ENCODE data around the gene AGL. TPM values are rescaled to one million over a fixed set of nuclear protein-coding genes. Genes with fewer than 3 reads are reported as not detected.
"Not testable (repeated sequence)": the region's sequence is repeated elsewhere in the genome, so short reads cannot be mapped to it uniquely, and the experiment has no call there.

The AGL gene
- polyA plus RNA-seq, 2 of the 4 experiments (the other 2 are of a cell fraction): 5.5 to 7.4 TPM

DNA sequence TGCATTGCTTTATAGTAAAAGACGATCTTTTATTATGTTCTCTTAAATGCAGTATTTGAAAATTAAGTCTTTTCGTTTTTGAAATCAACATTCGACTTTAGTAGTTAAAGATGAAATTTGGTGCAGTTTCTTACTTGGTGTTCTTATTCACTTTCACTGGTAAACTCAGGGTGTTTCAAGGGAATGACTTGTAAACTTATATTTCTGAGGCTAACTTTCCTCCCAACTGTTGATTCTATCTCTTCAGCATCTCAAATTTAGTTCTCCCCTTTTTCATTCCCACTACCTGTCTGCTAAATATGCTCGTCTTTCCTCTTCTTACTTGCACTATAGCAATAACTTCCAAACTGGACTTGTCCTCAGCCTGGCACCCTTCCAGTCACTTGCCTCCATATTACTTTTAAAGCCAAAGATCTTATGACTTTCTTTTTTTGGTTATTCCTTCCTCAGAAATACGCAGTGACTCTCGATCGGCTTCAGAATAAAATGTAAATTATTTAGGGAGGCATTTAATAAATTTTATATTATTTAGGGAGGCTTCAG is 120.6 kb downstream of the AGL start:
- FAIRE-seq: no peak

DNA sequence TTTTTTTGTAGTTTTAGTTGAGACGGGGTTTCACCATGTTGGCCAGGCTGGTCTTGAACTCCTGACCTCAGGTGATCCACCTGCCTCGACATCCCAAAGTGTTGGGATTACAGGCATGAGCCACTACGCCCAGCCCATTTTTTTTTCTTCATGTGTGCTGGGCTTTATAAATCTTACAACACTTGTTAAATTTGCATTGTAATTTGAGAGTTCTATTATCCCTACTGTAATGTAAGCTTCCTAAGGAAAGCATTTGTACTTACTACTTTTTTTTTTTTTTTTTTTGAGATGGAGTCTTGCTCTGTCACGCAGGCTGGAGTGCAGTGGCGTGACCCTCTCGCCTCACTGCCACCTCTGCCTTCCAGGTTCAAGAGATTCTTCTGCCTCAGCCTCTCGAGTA is 121.9 kb downstream of the AGL start:
- DNase-seq (ENCODE audit: low read depth in 1 of 2, low spot score in 1 of 2); H3K4me2 ChIP-seq; ATAC-seq; FAIRE-seq; H3K27ac ChIP-seq; CTCF ChIA-PET; H3K9me3 ChIP-seq; H3K4me3 ChIP-seq; POLR2A ChIA-PET: not testable (repeated sequence)
- H3K4me1 ChIP-seq: peaks cover 11% of the 10 kb centered on the region; the same call in 1 of the 3 replicates
- WGBS (ENCODE audit: missing lambda C conversion rate): 88% methylated on average over 7 of the region's 7 CpGs

More for the DNA sequence above, 120.6 kb downstream of the AGL start:
- ATAC-seq: no peak
- ChIA-PET CTCF (no interaction called here), POLR2A (interaction anchor here (0.5 to 1.7 kb wide), 6 partner anchors 8 to 162 kb away, joined by 3 to 8 read pairs (median 5); partner anchors contain the start of genes SASS6 and TRMT13)
- Histone ChIP-seq H3K4me1 (peaks cover 11% of the 10 kb centered on the region; the same call in 1 of the 3 replicates), H3K4me3 (peak overlapping the region; percentile 85), H3K9me3 (no peaks in the 10 kb centered on the region), H3K27ac (peak overlapping the region; percentile 90 to 92; a peak in 5 of 6 replicates), H3K4me2 (peak overlapping the region; percentile 85)
- no peak for DNase-seq (ENCODE audit: low read depth in 1 of 2, low spot score in 1 of 2)
- TF ChIP-seq TFCP2L1 (CRISPR knock-in tag; IDR thresholded peaks at IDR 0.05): no peak
- no peak for TF ChIP-seq HES2 (IDR thresholded peaks at IDR 0.05)
- WGBS (ENCODE audit: missing lambda C conversion rate): 49% methylated on average over 7 of the region's 7 CpGs

Small RNA genes within 50 kb of the gene (small RNA-seq; reads per million reads assigned to genes)
- gene AC096949.1: 0 reads per million in 6 experiments

Other genes with a start within 250 kb of the AGL start
- gene PALMD, start 204.2 kb upstream of the AGL start, polyA plus RNA-seq (2011; rRNA removed): 0.92 and 1.2 TPM in 2 replicates
- gene PALMD, start 204.2 kb upstream of the AGL start, polyA plus RNA-seq (2017; fragmentation: RNase III; extraction: RNeasy Plus Mini Kit Qiagen cat#74134 plus additional on column Dnase treatment): 2.6 to 3.1 TPM (median 3.1 TPM) in 3 replicates
- 4.9 and 6.0 TPM in 2 replicates for gene FRRS1, start 83.7 kb upstream of the AGL start, polyA plus RNA-seq (2011; rRNA removed)
- gene FRRS1, start 83.7 kb upstream of the AGL start, polyA plus RNA-seq (2017; fragmentation: RNase III; extraction: RNeasy Plus Mini Kit Qiagen cat#74134 plus additional on column Dnase treatment): 2.0 to 2.4 TPM (median 2.2 TPM) in 3 replicates
- gene SLC35A3, start 119.6 kb downstream of the AGL start, polyA plus RNA-seq (2011; rRNA removed): 14.7 and 15.1 TPM in 2 replicates
- gene SLC35A3, start 119.6 kb downstream of the AGL start, polyA plus RNA-seq (2017; fragmentation: RNase III; extraction: RNeasy Plus Mini Kit Qiagen cat#74134 plus additional on column Dnase treatment): 9.2 to 9.7 TPM (median 9.6 TPM) in 3 replicates